ENCODE data around the gene SPART.

- TF ChIP-seq CTCF (IDR thresholded peaks at IDR 0.05): no peak
- no peak for TF ChIP-seq POLR2A (IDR thresholded peaks at IDR 0.05)
These were observed 13.2 kb downstream of the SPART start for GRCh38 chr13:36332986-36333385.

Measured in ovary (tissue), 3 donors.